Lower leg skin (tissue), 3 donors: Measurements from ENCODE around the gene CIAO3.

Experiments used
- POLR2A ChIP-seq, 2 donors: fragments of 450-650 bp; IDR thresholded peaks; one replicate each; pipeline ENCODE4 v1.6.1; 2016 to 2017; ENCODE audit warnings: antibody characterized with exemption in 2 of 2, mild to moderate bottlenecking in 1 of 2, moderate library complexity in 1 of 2
- TF ChIP-seq, protein P1 (sequence below), 3 donors: fragments of 450-650 bp; IDR thresholded peaks; one replicate each; pipeline ENCODE4 v1.5.1; 2016; ENCODE audit warnings: antibody characterized with exemption in 3 of 3, mild to moderate bottlenecking in 3 of 3, moderate library complexity in 2 of 3

GRCh38 chr16:784431-784830 lies 43.6 kb upstream of the CIAO3 start:
- TF ChIP-seq, protein P1, sequence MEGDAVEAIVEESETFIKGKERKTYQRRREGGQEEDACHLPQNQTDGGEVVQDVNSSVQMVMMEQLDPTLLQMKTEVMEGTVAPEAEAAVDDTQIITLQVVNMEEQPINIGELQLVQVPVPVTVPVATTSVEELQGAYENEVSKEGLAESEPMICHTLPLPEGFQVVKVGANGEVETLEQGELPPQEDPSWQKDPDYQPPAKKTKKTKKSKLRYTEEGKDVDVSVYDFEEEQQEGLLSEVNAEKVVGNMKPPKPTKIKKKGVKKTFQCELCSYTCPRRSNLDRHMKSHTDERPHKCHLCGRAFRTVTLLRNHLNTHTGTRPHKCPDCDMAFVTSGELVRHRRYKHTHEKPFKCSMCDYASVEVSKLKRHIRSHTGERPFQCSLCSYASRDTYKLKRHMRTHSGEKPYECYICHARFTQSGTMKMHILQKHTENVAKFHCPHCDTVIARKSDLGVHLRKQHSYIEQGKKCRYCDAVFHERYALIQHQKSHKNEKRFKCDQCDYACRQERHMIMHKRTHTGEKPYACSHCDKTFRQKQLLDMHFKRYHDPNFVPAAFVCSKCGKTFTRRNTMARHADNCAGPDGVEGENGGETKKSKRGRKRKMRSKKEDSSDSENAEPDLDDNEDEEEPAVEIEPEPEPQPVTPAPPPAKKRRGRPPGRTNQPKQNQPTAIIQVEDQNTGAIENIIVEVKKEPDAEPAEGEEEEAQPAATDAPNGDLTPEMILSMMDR (IDR thresholded peaks at IDR 0.05), result no peak
- no peak for TF ChIP-seq POLR2A (IDR thresholded peaks at IDR 0.05)
